ENCODE results near the gene GRIK4. TPM values are rescaled to one million over a fixed set of nuclear protein-coding genes. Genes with fewer than 3 reads are reported as not detected.

GRIK4 gene
- total RNA-seq, 1 experiment from 2014 or later: not detected

DNA sequence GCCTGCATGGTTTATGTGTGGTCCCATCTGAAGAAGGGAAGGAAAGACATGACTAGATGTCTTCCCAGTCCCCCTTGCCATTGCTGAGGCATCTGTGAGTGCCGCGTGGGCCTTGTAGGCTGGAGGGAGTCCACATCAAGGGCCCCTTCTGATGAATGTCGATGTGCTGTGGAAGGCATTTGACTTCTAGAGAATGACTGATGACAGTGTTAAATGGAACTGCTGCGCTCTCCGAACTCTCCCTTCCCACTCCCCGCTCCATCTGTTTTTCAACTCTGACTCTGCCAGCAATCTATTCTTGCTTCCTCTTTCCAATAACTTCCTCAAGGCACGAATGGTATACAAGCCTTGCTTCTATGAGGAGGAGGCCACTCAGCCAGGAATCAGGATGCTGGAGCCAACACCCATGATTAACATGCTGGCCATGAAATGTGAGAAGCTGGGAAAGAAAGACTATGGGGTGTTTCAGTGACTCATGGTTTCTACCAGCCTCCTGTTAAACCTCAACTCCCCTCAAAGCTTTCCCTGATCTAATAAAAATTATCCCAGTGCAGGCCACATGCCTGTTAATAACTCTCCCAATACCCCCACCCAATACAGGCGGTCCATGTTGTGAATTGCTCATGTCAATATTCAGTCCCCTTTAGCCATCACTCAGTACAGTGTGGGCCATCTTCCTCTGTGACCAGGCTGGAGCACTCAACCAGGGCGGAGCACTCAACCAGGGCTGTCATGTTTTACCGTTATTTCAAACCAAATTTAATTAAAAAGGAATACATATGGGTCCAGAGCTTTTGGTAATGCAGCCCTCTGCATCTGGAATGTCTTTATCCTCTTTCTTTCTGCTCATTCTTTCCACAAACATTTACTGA, 466.0 kb downstream of the GRIK4 start:
- no peaks in the 10 kb centered on the region for H3K9me3 Mint-ChIP-seq (ENCODE audit: unreplicated experiment)
- ChIA-PET POLR2A (interaction anchor here (0.6 kb wide), 1 partner anchor 47 kb away, joined by 3 read pairs; no protein-coding TSS in a partner anchor), CTCF (no interaction called here)
- BruUV-seq (replicated peaks): no TSS peak
- TF ChIP-seq, protein P1, sequence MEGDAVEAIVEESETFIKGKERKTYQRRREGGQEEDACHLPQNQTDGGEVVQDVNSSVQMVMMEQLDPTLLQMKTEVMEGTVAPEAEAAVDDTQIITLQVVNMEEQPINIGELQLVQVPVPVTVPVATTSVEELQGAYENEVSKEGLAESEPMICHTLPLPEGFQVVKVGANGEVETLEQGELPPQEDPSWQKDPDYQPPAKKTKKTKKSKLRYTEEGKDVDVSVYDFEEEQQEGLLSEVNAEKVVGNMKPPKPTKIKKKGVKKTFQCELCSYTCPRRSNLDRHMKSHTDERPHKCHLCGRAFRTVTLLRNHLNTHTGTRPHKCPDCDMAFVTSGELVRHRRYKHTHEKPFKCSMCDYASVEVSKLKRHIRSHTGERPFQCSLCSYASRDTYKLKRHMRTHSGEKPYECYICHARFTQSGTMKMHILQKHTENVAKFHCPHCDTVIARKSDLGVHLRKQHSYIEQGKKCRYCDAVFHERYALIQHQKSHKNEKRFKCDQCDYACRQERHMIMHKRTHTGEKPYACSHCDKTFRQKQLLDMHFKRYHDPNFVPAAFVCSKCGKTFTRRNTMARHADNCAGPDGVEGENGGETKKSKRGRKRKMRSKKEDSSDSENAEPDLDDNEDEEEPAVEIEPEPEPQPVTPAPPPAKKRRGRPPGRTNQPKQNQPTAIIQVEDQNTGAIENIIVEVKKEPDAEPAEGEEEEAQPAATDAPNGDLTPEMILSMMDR (IDR thresholded peaks at IDR 0.05; ENCODE audit: unreplicated experiment): no peak
- no peak overlapping the region for H3K4me3 Mint-ChIP-seq (ENCODE audit: unreplicated experiment)
- no peaks in the 10 kb centered on the region for H3K36me3 Mint-ChIP-seq (ENCODE audit: insufficient read depth, unreplicated experiment)
- H3K4me1 Mint-ChIP-seq (ENCODE audit: insufficient read depth, unreplicated experiment): no peaks in the 10 kb centered on the region
- no peak overlapping the region for H3K27ac Mint-ChIP-seq (ENCODE audit: low read depth, unreplicated experiment)
- intact Hi-C loops (cut with micrococcal nuclease): no loop called here
- peak; percentile 30 for DNase-seq (ENCODE audit: unreplicated experiment)
- H3K27me3 Mint-ChIP-seq (ENCODE audit: insufficient read depth, unreplicated experiment): peaks cover 94% of the 10 kb centered on the region

DNA sequence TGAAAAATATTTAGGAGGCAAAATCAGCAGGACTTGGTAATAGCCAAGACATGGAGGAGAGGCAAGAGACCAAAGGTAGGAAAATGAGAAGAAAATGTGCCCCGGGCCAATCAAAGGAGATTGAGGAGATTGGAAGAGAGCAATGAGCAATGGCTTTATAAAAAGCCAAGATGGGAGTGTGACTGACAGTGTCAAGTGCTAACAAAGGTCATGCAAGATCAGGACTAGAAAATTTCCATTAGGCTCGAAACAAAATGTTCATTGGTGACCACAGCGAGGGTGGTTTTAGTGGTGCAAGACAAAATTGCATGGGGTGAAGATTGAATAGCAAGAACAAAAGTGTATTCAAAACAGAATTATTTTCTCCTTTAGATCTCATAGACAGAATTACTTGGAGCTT, 467.2 kb downstream of the GRIK4 start:
- no peaks in the 10 kb centered on the region for H3K36me3 Mint-ChIP-seq (ENCODE audit: insufficient read depth, unreplicated experiment)
- DNase-seq (ENCODE audit: unreplicated experiment): no peak
- intact Hi-C loops (cut with micrococcal nuclease): no loop called here
- H3K27me3 Mint-ChIP-seq (ENCODE audit: insufficient read depth, unreplicated experiment): peaks cover 94% of the 10 kb centered on the region
- POLR2A ChIA-PET: no interaction called here
- TF ChIP-seq, protein P1 (IDR thresholded peaks at IDR 0.05; ENCODE audit: unreplicated experiment): no peak
- no peak overlapping the region for H3K27ac Mint-ChIP-seq (ENCODE audit: low read depth, unreplicated experiment)
- no peaks in the 10 kb centered on the region for H3K9me3 Mint-ChIP-seq (ENCODE audit: unreplicated experiment)
- no peak overlapping the region for H3K4me3 Mint-ChIP-seq (ENCODE audit: unreplicated experiment)
- CTCF ChIA-PET: interaction anchor here (0.8 kb wide), 1 partner anchor 214 kb away, joined by 3 read pairs; no protein-coding TSS in a partner anchor
- no TSS peak for BruUV-seq (replicated peaks)
- no peaks in the 10 kb centered on the region for H3K4me1 Mint-ChIP-seq (ENCODE audit: insufficient read depth, unreplicated experiment)

DNA sequence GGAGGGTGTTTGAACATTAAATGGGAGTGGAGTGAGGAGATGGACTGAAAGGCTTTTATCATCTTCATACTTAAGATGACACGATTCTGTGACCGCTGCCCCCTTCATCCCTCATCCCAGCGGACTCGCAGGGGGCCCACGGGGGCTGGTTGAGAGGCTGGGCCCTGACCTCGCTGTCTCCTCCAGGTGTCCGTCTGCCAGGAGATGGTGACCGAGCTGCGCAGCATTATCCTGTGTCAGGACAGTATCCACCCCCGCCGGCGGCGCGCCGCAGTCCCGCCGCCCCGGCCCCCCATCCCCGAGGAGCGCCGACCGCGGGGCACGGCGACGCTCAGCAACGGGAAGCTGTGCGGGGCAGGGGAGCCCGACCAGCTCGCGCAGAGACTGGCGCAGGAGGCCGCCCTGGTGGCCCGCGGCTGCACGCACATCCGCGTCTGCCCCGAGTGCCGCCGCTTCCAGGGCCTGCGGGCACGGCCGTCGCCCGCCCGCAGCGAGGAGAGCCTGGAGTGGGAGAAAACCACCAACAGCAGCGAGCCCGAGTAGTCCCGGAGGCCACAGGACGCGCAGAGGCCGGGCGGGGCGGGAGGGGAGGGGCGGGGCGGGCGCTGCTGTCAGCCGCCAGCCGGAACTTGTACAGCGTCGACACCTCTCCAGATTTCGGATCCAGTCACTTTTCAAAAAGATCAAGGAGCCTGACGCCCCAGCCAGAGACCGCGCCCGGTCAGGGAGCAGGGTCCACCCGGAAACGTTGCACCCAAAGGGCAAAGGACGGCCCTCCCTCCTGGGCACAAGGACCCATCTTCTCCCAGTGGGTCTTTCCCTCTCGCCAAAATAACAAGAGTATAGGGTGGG, 474.4 kb downstream of the GRIK4 start:
- TF ChIP-seq, protein P1 (IDR thresholded peaks at IDR 0.05; ENCODE audit: unreplicated experiment): peak; percentile 20
- ChIA-PET CTCF (interaction anchor here (0.6 to 0.8 kb wide), 3 partner anchors 8 to 475 kb away, joined by 3 to 4 read pairs (median 3); no protein-coding TSS in a partner anchor), POLR2A (no interaction called here)
- no peaks in the 10 kb centered on the region for H3K36me3 Mint-ChIP-seq (ENCODE audit: insufficient read depth, unreplicated experiment)
- DNase-seq (ENCODE audit: unreplicated experiment): peak; percentile 49
- no peak overlapping the region for H3K27ac Mint-ChIP-seq (ENCODE audit: low read depth, unreplicated experiment)
- BruUV-seq (replicated peaks): no TSS peak
- H3K27me3 Mint-ChIP-seq (ENCODE audit: insufficient read depth, unreplicated experiment): peaks cover 58% of the 10 kb centered on the region
- intact Hi-C loops (cut with micrococcal nuclease): no loop called here
- H3K9me3 Mint-ChIP-seq (ENCODE audit: unreplicated experiment): no peaks in the 10 kb centered on the region
- H3K4me1 Mint-ChIP-seq (ENCODE audit: insufficient read depth, unreplicated experiment): peaks cover 6% of the 10 kb centered on the region
- H3K4me3 Mint-ChIP-seq (ENCODE audit: unreplicated experiment): peak overlapping the region; percentile 63

DNA sequence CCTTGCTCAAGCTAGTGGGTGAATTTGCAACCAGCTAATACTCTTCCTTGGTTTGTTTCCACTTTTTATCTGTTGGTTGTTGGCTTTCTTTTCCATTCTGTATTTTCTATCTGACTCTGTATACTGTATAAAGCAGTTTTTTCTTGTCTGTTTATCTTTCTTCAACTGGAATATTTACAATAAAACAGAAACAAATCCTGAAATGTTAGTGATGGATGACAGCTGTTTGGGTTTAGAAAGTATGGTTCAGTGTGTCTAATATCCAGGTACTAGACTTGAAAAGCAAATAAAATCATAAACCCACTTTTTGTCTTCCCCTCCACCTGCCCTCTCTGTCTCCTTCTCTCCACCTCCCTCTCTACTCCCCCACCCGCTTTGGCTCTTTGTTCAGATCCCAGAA, 477.1 kb downstream of the GRIK4 start:
- H3K9me3 Mint-ChIP-seq (ENCODE audit: unreplicated experiment): no peaks in the 10 kb centered on the region
- intact Hi-C loops (cut with micrococcal nuclease): no loop called here
- H3K27ac Mint-ChIP-seq (ENCODE audit: low read depth, unreplicated experiment): no peak overlapping the region
- ChIA-PET CTCF (interaction anchor here (0.6 kb wide), 1 partner anchor 695 kb away, joined by 3 read pairs; no protein-coding TSS in a partner anchor), POLR2A (interaction anchor here (0.9 kb wide), 1 partner anchor 649 kb away, joined by 3 read pairs; no protein-coding TSS in a partner anchor)
- H3K4me3 Mint-ChIP-seq (ENCODE audit: unreplicated experiment): no peak overlapping the region
- TF ChIP-seq, protein P1 (IDR thresholded peaks at IDR 0.05; ENCODE audit: unreplicated experiment): no peak
- H3K4me1 Mint-ChIP-seq (ENCODE audit: insufficient read depth, unreplicated experiment): peaks cover 6% of the 10 kb centered on the region
- H3K36me3 Mint-ChIP-seq (ENCODE audit: insufficient read depth, unreplicated experiment): no peaks in the 10 kb centered on the region
- BruUV-seq (replicated peaks): no TSS peak
- H3K27me3 Mint-ChIP-seq (ENCODE audit: insufficient read depth, unreplicated experiment): peaks cover 36% of the 10 kb centered on the region
- DNase-seq (ENCODE audit: unreplicated experiment): no peak

Measured in MCF 10A (cell line).